ENCODE measurements around the gene TRMO.

- TF ChIP-seq CTCF (IDR thresholded peaks at IDR 0.05) = no peak
- no peak for TF ChIP-seq EP300 (IDR thresholded peaks at IDR 0.05)
Measured at GRCh38 chr9:97895695-97896332, 26.5 kb downstream of the TRMO start.
